B cell (primary cell): ENCODE results near the gene MPI. TPM values are rescaled to one million over a fixed set of nuclear protein-coding genes. Genes with fewer than 3 reads are reported as not detected.

Experiments used
- ATAC-seq: fragments of 200-7000 bp; cut with Tn5 transposase; one replicate; pipeline ENCODE4 v1.10.0; 2021; ENCODE audit warnings: low read depth, mild to moderate bottlenecking, moderate number of reproducible peaks, moderate library complexity
- CTCF ChIA-PET: fragments of 350-600 bp; sonication (Branson Sonifier 250); formaldehyde crosslinking; loops from one replicate; lab custom pipeline; 2021; ENCODE audit warnings: antibody characterized with exemption, inconsistent platforms; lab: Charles Lee
- POLR2A ChIA-PET: fragments of 350-600 bp; sonication (Branson Sonifier 250); formaldehyde crosslinking; loops from one replicate; lab custom pipeline; 2021; ENCODE audit warnings: antibody characterized with exemption; lab: Charles Lee
- DNase-seq: peaks from one replicate; pipeline ENCODE4 v3.0.0; 2013
- H2AFZ ChIP-seq: 2 replicates; pipeline ENCODE4 v1.6.1; 2012; ENCODE audit warnings: mild to moderate bottlenecking, low read depth, low read length; ENCODE audit not compliant: insufficient read depth, poor library complexity, severe bottlenecking
- H3K27ac ChIP-seq, 2 donors: 1 replicate in 1 of 2; 2 replicates in 1 of 2; pipeline ENCODE4 v1.5.1; 2012 to 2013; ENCODE audit warnings: low read length in 2 of 2, mild to moderate bottlenecking in 2 of 2, moderate library complexity in 1 of 2
- H3K27me3 ChIP-seq, 4 experiments: fragments of 200-600 bp in 1 of 4; sonication (generic) in 1 of 4; replicated peaks in 1 of 4; 1 replicate in 2 of 4; 2 replicates in 2 of 4; pipeline versions ENCODE4 v1.6.1 to v1.7.0; 2013 to 2016; ENCODE audit warnings: low read length in 3 of 4, mild to moderate bottlenecking in 2 of 4, mixed read lengths in 1 of 4, moderate library complexity in 1 of 4; ENCODE audit not compliant: insufficient read depth in 4 of 4, control insufficient read depth in 3 of 4; ENCODE audit errors: control extremely low read depth in 1 of 4
- H3K36me3 ChIP-seq, 2 experiments: replicated peaks in 1 of 2; 1 replicate in 1 of 2; 2 replicates in 1 of 2; pipeline versions ENCODE4 v1.6.1 to v1.7.1; 2013; ENCODE audit warnings: low read length in 1 of 2; ENCODE audit not compliant: insufficient read depth in 2 of 2, control insufficient read depth in 1 of 2; ENCODE audit errors: control extremely low read depth in 1 of 2, extremely low read depth in 1 of 2
- H3K4me1 ChIP-seq, 2 donors: fragments of 200-600 bp in 1 of 2; sonication (generic) in 1 of 2; 1 replicate in 1 of 2; 2 replicates in 1 of 2; pipeline versions ENCODE4 v1.5.1 to v1.6.1; 2013 to 2017; ENCODE audit warnings: low read length in 2 of 2; ENCODE audit not compliant: control insufficient read depth in 2 of 2, insufficient read depth in 2 of 2
- H3K4me2 ChIP-seq: replicated peaks from 2 replicates; pipeline ENCODE3; 2012; ENCODE audit warnings: mild to moderate bottlenecking, low read depth, low read length; ENCODE audit not compliant: poor library complexity, severe bottlenecking
- H3K4me3 ChIP-seq, 5 experiments: fragments of 200-600 bp in 1 of 5; sonication (generic) in 1 of 5; 1 replicate in 3 of 5; 2 replicates in 2 of 5; pipeline versions ENCODE4 v1.5.1 to v1.7.0; 2011 to 2016; ENCODE audit warnings: low read length in 4 of 5, mild to moderate bottlenecking in 4 of 5, low read depth in 2 of 5, control low read depth in 1 of 5, moderate library complexity in 1 of 5; ENCODE audit not compliant: insufficient read depth in 1 of 5; ENCODE audit errors: control extremely low read depth in 1 of 5, extremely low read depth in 1 of 5
- H3K79me2 ChIP-seq: fragments of 200-600 bp; sonication (generic); one replicate; pipeline ENCODE4 v1.6.0; 2016; ENCODE audit warnings: low read length; ENCODE audit not compliant: control insufficient read depth, insufficient read depth
- H3K9ac ChIP-seq: fragments of 200-600 bp; sonication (generic); 2 replicates; pipeline ENCODE4 v1.6.1; 2017; ENCODE audit warnings: mild to moderate bottlenecking, low read length, moderate library complexity
- H3K9me3 ChIP-seq, 3 donors: one replicate each; pipeline versions ENCODE4 v1.6.1 to v1.7.1; 2013; ENCODE audit warnings: low read length in 2 of 3; ENCODE audit not compliant: control insufficient read depth in 2 of 3, insufficient read depth in 1 of 3; ENCODE audit errors: control extremely low read depth in 1 of 3
- H4K20me1 ChIP-seq: 2 replicates; pipeline ENCODE4 v1.6.0; 2012; ENCODE audit warnings: mild to moderate bottlenecking, low read length; ENCODE audit not compliant: insufficient read depth, control insufficient read depth, poor library complexity, severe bottlenecking
- H3K27ac Mint-ChIP-seq: one replicate; pipeline ENCODE4 v1.8.0; 2021; ENCODE audit warnings: mixed read lengths
- H3K27me3 Mint-ChIP-seq: one replicate; pipeline ENCODE4 v1.8.0; 2021; ENCODE audit warnings: mixed read lengths
- H3K4me1 Mint-ChIP-seq: one replicate; pipeline ENCODE4 v1.8.0; 2021; ENCODE audit warnings: mixed read lengths
- H3K4me3 Mint-ChIP-seq: one replicate; pipeline ENCODE4 v1.8.0; 2021; ENCODE audit warnings: mixed read lengths
- H3K9me3 Mint-ChIP-seq: one replicate; pipeline ENCODE4 v1.8.0; 2022; ENCODE audit warnings: mixed read lengths; ENCODE audit not compliant: insufficient read depth
- EZH2 ChIP-seq: IDR thresholded peaks from 2 replicates; pipeline ENCODE4 v1.6.1; 2012; ENCODE audit warnings: borderline replicate concordance, low read depth, mild to moderate bottlenecking, moderate library complexity, low read length; ENCODE audit not compliant: insufficient read depth, poor library complexity, severe bottlenecking
- WGBS: methylation state at CpG from one replicate; pipeline ENCODE4 v1.1.5; 2013; ENCODE audit warnings: missing lambda C conversion rate; ENCODE audit not compliant: insufficient coverage; 5-methylcytosine and 5-hydroxymethylcytosine counted together
- intact Hi-C: fragments of 100-400 bp; cut with micrococcal nuclease; formaldehyde crosslinking; loops from one replicate; pipeline ENCODE4 v1.10.0; 2022
- polyA plus RNA-seq: library from polyadenylated mRNA; depleted of rRNA; stranded (reverse); fragments of >200 nt; gene quantifications from 2 replicates; pipeline ENCODE4 v1.2.3, GENCODE V29; 2012
- total RNA-seq, 2 donors: library from RNA; stranded (reverse); fragments of 120-200 nt in 1 of 2; gene quantifications; 1 replicate in 1 of 2; 2 replicates in 1 of 2; pipeline versions ENCODE4 v1.2.3 to v1.2.4, GENCODE V29; 2013 to 2022
- TF ChIP-seq, protein P1 (sequence below): fragments of 200-600 bp; IDR thresholded peaks from one replicate; pipeline ENCODE4 v1.8.0; 2022; ENCODE audit warnings: antibody characterized with exemption, mild to moderate bottlenecking

Gene MPI
- total and polyA plus RNA-seq, 2 donors (not counting 1 experiment from before 2014, with no cell fraction given) = 37.2 to 59.8 TPM

DNA sequence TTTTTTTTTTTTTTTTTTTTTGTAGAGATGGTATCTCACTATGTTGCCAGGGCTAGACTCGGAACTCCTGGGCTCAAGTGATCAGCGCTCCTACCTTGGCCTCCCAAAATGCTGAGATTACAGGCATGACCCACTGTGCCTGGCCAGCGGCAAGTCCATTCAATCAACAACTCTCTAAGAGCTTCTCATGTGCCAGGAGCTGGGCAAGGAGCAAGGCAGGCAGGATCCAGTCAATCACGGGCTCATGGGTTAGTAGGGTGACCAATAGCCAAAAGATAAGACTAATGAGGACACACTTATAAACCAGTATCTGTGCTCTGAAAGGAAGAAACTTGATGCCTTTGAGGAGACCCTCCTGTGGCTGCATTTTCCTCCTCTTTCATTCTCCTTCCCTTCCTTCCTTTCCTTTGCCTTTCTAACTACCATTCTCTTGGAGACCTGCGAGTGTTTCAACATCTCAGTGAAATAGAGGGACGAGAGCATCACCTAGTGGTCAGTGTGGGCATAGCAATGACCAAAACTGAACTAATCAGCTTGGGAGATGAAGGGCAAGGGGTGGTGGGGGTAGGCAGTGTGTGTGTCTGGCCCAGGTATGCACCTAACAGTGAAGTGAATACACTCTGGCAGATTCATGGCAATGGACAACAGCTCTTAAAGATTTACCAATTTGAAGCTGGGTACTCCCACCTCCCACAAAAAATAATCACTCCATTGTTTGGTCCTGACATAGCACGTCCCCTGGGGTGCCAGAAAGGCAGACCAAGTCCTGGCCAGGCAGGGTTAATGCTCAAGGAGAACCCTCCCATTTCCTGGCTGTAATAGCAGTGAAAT is 60.5 kb downstream of the MPI start:
- no peak overlapping the region for H3K4me3 ChIP-seq
- no peaks in the 10 kb centered on the region for H3K9me3 ChIP-seq
- ChIA-PET CTCF (interaction anchor here (0.5 to 4.1 kb wide), 41 partner anchors 8 to 578 kb away, joined by 3 to 87 read pairs (median 4); partner anchors contain the start of genes CLK3, COX5A and FAM219B), POLR2A (interaction anchor here (1.1 kb wide), 1 partner anchor 12 kb away, joined by 3 read pairs; no protein-coding TSS in a partner anchor)
- Mint-ChIP-seq H3K4me1 (peaks cover 6% of the 10 kb centered on the region), H3K27me3 (peaks cover 7% of the 10 kb centered on the region), H3K9me3 (no peaks in the 10 kb centered on the region), H3K4me3 (no peak overlapping the region), H3K27ac (no peak overlapping the region)
- ATAC-seq (peak; percentile 95), DNase-seq (peak; percentile 86)
- WGBS = 97% methylated on average over 3 of the region's 7 CpGs
- peaks cover 0 to 22% (median 2%) of the 10 kb centered on the region in 4 experiments for H3K27me3 ChIP-seq
- peaks cover 13% of the 10 kb centered on the region for H4K20me1 ChIP-seq
- no peaks in the 10 kb centered on the region for H3K79me2 ChIP-seq
- H3K4me1 ChIP-seq = peaks cover 5 to 7% of the 10 kb centered on the region in 2 donors
- no peak overlapping the region for H3K27ac ChIP-seq
- H3K4me2 ChIP-seq = no peak overlapping the region
- no peak overlapping the region for H3K9ac ChIP-seq
- no peak overlapping the region for H2AFZ ChIP-seq
- intact Hi-C loops = loop anchor here (1.0 kb wide), 3 partner anchors 49 to 315 kb away; no protein-coding TSS in a partner anchor
- H3K36me3 ChIP-seq = no peaks in the 10 kb centered on the region
- no peak for TF ChIP-seq EZH2
- TF ChIP-seq, protein P1, sequence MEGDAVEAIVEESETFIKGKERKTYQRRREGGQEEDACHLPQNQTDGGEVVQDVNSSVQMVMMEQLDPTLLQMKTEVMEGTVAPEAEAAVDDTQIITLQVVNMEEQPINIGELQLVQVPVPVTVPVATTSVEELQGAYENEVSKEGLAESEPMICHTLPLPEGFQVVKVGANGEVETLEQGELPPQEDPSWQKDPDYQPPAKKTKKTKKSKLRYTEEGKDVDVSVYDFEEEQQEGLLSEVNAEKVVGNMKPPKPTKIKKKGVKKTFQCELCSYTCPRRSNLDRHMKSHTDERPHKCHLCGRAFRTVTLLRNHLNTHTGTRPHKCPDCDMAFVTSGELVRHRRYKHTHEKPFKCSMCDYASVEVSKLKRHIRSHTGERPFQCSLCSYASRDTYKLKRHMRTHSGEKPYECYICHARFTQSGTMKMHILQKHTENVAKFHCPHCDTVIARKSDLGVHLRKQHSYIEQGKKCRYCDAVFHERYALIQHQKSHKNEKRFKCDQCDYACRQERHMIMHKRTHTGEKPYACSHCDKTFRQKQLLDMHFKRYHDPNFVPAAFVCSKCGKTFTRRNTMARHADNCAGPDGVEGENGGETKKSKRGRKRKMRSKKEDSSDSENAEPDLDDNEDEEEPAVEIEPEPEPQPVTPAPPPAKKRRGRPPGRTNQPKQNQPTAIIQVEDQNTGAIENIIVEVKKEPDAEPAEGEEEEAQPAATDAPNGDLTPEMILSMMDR = peak; percentile 97

DNA sequence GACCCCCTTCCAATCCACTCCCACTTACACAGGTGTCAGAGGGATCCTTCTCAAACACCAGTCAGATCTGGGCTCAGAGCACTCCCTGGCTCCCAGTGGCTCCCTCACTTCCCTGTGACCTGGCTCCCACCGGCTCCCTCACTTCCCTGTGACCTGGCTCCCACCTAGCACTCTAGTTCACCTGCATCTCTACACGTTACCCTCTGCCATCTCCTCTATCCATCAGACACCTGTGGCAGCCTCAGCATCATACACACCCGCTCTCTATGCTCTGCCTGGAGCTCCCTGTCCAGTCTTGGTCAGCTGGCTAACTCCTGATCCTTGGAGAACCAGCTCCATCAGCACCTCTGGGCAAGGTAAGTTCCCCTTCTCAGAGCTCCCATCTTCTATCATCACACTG is 61.2 kb downstream of the MPI start:
- H3K79me2 ChIP-seq = no peaks in the 10 kb centered on the region
- WGBS = 83% methylated on average over 3 of the region's 3 CpGs
- no peak for ATAC-seq
- Mint-ChIP-seq H3K4me3 (no peak overlapping the region), H3K27ac (no peak overlapping the region), H3K4me1 (peaks cover 10% of the 10 kb centered on the region), H3K27me3 (peaks cover 7% of the 10 kb centered on the region), H3K9me3 (no peaks in the 10 kb centered on the region)
- intact Hi-C loops = no loop called here
- no peak overlapping the region for H3K4me2 ChIP-seq
- H3K36me3 ChIP-seq = no peaks in the 10 kb centered on the region
- H3K27ac ChIP-seq = no peak overlapping the region
- no peak for DNase-seq
- TF ChIP-seq, protein P1 = no peak
- no peak for TF ChIP-seq EZH2
- peaks cover 20% of the 10 kb centered on the region for H4K20me1 ChIP-seq
- ChIA-PET CTCF (interaction anchor here (0.5 to 4.1 kb wide), 41 partner anchors 8 to 579 kb away, joined by 3 to 87 read pairs (median 5); partner anchors contain the start of genes CLK3, COX5A and FAM219B), POLR2A (interaction anchor here (0.6 to 1.1 kb wide), 2 partner anchors 12 to 74 kb away, joined by 3 to 6 read pairs; no protein-coding TSS in a partner anchor)
- no peak overlapping the region for H2AFZ ChIP-seq
- peaks cover 0 to 29% (median 5%) of the 10 kb centered on the region in 4 experiments for H3K27me3 ChIP-seq
- H3K9ac ChIP-seq = no peak overlapping the region
- no peak overlapping the region for H3K4me3 ChIP-seq
- peaks cover 0 to 5% (median 0%) of the 10 kb centered on the region in 3 donors for H3K9me3 ChIP-seq
- H3K4me1 ChIP-seq = peaks cover 12 to 14% of the 10 kb centered on the region in 2 donors
